ENCODE data around the gene MTUS2.

The MTUS2 gene

GRCh38 chr13:29050719-29051118, 230.6 kb downstream of the MTUS2 start:
- TF ChIP-seq POLR2A (IDR thresholded peaks at IDR 0.05; ENCODE audit: low read depth, low read length) = no peak
- FAIRE-seq = no peak
- DNase-seq (ENCODE audit: insufficient read length, low spot score) = no peak

DNA sequence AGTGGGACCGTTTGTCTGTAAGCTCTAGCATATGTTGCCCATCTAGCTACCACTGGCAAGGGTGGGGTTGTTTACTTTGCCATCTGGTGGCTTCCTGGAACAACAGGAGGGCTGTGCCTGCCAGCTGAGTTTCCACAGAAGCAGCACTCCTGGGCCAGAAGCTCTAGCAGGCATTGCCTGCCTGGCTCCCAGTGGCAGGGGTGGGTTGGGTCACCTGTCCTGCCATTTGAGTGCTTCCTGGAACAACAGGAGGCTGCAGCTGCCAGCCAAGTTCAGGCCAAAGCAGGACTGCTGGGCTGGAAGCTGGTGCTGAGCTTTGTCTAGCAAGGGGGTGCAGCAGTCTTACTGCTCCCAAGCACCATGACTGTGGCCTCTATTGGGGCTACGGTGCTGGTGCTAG, 239.7 kb downstream of the MTUS2 start:
- no peak for TF ChIP-seq POLR2A (IDR thresholded peaks at IDR 0.05; ENCODE audit: low read depth, low read length)
- FAIRE-seq (no peak), DNase-seq (ENCODE audit: insufficient read length, low spot score) (no peak)

DNA sequence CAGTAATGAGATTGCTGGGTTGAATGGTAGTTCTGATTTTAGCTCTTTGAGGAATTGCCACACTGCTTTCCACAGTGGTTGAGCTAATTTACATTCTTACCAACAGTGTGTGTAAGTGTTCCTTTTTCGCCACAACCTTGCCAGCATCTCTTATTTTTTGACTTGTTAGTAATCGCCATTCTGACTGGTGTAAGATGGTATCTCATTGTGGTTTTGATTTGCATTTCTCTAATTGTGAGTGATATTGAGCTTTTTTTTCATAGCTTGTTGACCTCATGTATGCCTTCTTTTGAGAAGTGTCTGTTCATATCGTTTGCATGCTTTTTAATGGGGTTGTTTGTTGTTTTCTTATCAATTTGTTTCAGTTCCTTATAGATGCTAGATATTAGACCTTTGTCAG, 245.0 kb downstream of the MTUS2 start:
- TF ChIP-seq POLR2A (IDR thresholded peaks at IDR 0.05; ENCODE audit: low read depth, low read length) = no peak
- no peak for FAIRE-seq
- no peak for DNase-seq (ENCODE audit: insufficient read length, low spot score)

GRCh38 chr13:29067306-29067945, 247.3 kb downstream of the MTUS2 start:
- FAIRE-seq (no peak), DNase-seq (ENCODE audit: insufficient read length, low spot score) (no peak)
- TF ChIP-seq POLR2A (IDR thresholded peaks at IDR 0.05; ENCODE audit: low read depth, low read length) = no peak

DNA sequence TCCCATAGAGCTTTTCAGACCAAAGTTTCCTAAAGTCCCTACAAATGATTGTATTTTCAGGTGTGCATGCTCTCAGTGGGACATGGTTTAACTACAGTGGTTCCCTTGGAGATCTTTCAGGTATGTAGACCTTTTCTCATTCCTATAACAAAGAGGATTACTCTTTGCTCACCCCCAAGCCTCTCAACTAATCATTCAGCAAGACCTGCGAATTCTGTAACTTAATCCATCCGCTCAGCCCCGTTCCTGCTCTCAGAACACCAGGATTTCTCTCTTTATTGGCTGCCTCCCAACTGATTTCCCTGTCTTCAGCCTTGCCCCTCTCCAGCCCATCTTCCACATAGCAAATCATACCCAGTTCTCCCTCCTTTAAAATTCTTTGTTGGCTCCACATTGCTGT, 253.6 kb downstream of the MTUS2 start:
- FAIRE-seq = no peak
- DNase-seq (ENCODE audit: insufficient read length, low spot score) = no peak
- no peak for TF ChIP-seq POLR2A (IDR thresholded peaks at IDR 0.05; ENCODE audit: low read depth, low read length)

DNA sequence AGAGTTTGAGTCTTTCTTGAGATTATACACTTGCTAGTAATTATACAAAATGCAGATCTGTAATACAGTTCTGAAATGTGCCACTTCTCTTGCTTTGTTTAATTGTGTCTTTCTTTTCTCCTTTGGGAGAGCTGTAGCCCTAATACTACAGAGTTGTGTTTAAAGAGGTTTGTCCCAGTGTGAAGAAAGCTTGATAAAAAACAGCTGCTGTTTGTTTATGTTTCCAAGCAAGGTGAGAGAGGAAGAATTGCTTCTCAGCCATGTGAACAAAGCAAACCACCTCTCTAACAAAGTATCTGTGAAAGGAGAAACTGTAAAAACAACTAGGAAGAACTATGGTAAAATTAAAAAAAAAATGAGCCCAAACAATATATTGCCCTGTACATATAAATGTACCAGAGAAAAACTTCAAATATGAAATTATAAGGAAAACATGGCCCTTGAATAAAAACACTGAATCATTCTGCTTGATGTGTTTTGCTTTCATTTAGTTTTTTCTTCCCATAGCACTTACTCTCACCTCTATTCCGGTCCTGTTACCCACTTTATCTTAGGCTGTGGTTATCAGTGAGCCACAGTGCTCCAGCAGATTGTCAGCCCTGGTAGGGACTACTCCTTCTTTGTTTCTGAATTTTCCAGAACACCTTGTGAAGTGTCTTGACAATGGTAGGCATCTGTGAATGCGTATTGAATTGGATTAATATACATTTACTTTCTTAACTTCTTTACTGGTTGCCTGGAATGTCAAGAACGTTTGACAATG, 257.1 kb downstream of the MTUS2 start:
- no peak for TF ChIP-seq POLR2A (IDR thresholded peaks at IDR 0.05; ENCODE audit: low read depth, low read length)
- no peak for DNase-seq (ENCODE audit: insufficient read length, low spot score)
- no peak for FAIRE-seq

- DNase-seq (ENCODE audit: insufficient read length, low spot score) (no peak), FAIRE-seq (no peak)
- TF ChIP-seq POLR2A (IDR thresholded peaks at IDR 0.05; ENCODE audit: low read depth, low read length) = no peak
Measured at GRCh38 chr13:29081036-29081435, 260.9 kb downstream of the MTUS2 start.

GRCh38 chr13:29081697-29082440, 261.7 kb downstream of the MTUS2 start:
- DNase-seq (ENCODE audit: insufficient read length, low spot score) (no peak), FAIRE-seq (no peak)
- no peak for TF ChIP-seq POLR2A (IDR thresholded peaks at IDR 0.05; ENCODE audit: low read depth, low read length)

- no peak for TF ChIP-seq POLR2A (IDR thresholded peaks at IDR 0.05; ENCODE audit: low read depth, low read length)
- DNase-seq (ENCODE audit: insufficient read length, low spot score) (no peak), FAIRE-seq (no peak)
Measured at GRCh38 chr13:29099781-29100406, 279.8 kb downstream of the MTUS2 start.

DNA sequence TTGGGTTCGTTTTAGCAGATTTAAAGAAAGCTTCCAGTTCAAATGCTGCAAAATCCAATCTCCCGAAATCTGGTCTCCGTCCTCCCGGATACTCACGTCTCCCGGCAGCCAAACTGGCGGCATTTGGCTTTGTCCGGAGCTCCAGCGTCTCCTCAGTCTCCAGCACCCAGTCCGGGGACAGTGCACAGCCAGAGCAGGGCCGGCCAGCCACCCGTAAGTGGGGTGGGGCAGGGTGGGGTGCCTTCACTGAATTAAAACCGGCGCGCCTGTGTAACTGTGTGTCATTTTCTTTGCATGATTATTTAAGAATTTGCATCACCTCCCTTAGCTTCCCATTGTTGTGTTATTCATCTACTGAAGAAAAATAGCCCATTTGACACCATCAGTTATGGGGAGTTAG, 280.6 kb downstream of the MTUS2 start:
- FAIRE-seq = no peak
- DNase-seq (ENCODE audit: insufficient read length, low spot score) = no peak
- TF ChIP-seq POLR2A (IDR thresholded peaks at IDR 0.05; ENCODE audit: low read depth, low read length) = no peak

- DNase-seq (ENCODE audit: insufficient read length, low spot score) = no peak
- no peak for TF ChIP-seq POLR2A (IDR thresholded peaks at IDR 0.05; ENCODE audit: low read depth, low read length)
- FAIRE-seq = no peak
Measured at GRCh38 chr13:29101409-29101808, 281.3 kb downstream of the MTUS2 start.

DNA sequence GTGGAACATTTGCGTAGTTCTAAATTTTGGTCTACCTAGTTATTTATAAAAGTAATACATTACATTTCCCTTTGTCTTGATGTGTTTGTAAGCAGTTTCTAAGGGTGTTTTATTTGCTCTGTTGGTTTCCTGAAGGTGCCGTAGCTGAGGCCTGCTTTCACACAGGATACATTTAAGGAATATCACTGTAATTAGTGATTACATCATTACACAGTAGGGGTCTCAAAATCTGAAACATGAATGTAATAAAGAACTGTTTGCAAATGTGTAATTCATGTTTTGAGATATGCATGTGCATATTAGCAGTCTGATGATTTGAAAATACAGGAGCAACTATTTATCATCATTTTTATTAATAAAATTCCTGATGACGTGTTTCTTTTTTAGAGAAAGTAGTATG, 281.8 kb downstream of the MTUS2 start:
- no peak for TF ChIP-seq POLR2A (IDR thresholded peaks at IDR 0.05; ENCODE audit: low read depth, low read length)
- DNase-seq (ENCODE audit: insufficient read length, low spot score) = no peak
- FAIRE-seq = no peak

DNA sequence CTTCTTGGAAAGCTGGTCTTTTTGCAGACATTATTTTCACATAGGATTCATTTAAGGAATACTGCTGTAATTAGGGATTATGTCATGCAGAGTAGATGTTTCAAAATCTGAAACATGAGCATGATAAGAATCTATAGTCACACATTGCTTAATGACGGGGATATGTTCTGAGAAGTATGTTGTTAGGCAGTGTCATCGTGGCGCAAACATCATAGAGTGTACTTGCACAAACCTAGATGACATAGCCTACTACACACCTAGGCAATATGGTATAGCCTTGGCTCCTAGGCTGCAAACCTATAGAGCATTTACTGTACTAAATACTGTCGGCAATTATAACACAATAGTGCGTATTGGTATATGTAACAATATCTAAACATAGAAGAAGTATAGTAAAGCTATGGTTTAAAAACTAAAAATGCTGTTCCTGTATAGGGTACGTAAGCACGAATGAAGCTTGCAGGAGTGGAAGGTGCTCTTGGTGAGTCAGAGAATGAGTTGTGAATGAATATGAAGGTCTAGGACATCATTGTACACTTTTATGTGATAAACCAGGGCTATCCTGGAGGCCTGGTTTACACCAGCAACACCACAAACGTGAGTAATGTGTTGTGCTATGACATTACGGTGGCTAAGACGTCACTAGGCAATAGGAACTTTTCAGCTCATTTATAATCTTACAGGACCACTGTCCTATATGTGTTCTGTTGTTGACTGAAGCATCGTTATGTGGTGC, 283.1 kb downstream of the MTUS2 start:
- DNase-seq (ENCODE audit: insufficient read length, low spot score) (no peak), FAIRE-seq (no peak)
- TF ChIP-seq POLR2A (IDR thresholded peaks at IDR 0.05; ENCODE audit: low read depth, low read length) = no peak
